ENCODE measurements around the gene RAP1A.
A peak's percentile ranks its signal among the peaks of the same experiment; 100 is the strongest.

RAP1A gene

GRCh38 chr1:111587509-111588174, 31.9 kb upstream of the RAP1A start:
- no peak overlapping the region for H3K9ac ChIP-seq (ENCODE audit: low read length)
- H3K4me3 ChIP-seq (ENCODE audit: low read length) = no peak overlapping the region
- no peak overlapping the region for H3K27ac ChIP-seq (ENCODE audit: low read depth, low read length)
- H3K36me3 ChIP-seq (ENCODE audit: control insufficient read depth, insufficient read depth, low read length) = no peaks in the 10 kb centered on the region
- peaks cover 7% of the 10 kb centered on the region for H3K4me1 ChIP-seq (ENCODE audit: control insufficient read depth, insufficient read depth, low read length)
- no peaks in the 10 kb centered on the region for H3K27me3 ChIP-seq (ENCODE audit: control insufficient read depth, insufficient read depth, low read length)

DNA sequence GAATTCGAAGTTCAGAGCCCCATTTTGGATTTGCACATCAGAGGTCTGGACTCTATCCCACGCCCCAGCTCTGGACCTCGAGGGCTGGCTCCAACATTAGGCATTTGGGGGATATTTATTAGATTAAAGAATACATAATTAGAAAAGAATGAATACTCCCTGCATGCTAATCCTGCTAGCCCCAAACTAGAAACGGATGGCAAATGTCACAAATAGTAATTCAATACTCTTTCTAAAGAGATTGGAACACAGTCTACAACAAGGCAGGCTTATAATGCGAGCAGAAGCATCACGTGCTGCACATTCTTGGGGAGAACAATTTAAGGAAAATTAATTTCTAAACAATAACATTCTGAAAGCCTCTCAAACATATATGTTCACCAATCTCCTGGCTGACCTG, 27.7 kb upstream of the RAP1A start:
- Histone ChIP-seq H3K9ac (ENCODE audit: low read length) (no peak overlapping the region), H3K4me1 (ENCODE audit: control insufficient read depth, insufficient read depth, low read length) (peaks cover 26% of the 10 kb centered on the region), H3K4me3 (ENCODE audit: low read length) (no peak overlapping the region), H3K27me3 (ENCODE audit: control insufficient read depth, insufficient read depth, low read length) (no peaks in the 10 kb centered on the region), H3K36me3 (ENCODE audit: control insufficient read depth, insufficient read depth, low read length) (no peaks in the 10 kb centered on the region), H3K27ac (ENCODE audit: low read depth, low read length) (peak overlapping the region; percentile 83)

- Histone ChIP-seq H3K36me3 (ENCODE audit: control insufficient read depth, insufficient read depth, low read length) (no peaks in the 10 kb centered on the region), H3K9ac (ENCODE audit: low read length) (peak overlapping the region; percentile 19), H3K27me3 (ENCODE audit: control insufficient read depth, insufficient read depth, low read length) (no peaks in the 10 kb centered on the region), H3K27ac (ENCODE audit: low read depth, low read length) (peak overlapping the region; percentile 83), H3K4me1 (ENCODE audit: control insufficient read depth, insufficient read depth, low read length) (peaks cover 31% of the 10 kb centered on the region), H3K4me3 (ENCODE audit: low read length) (peak overlapping the region; percentile 23)
Observed at GRCh38 chr1:111592389-111593361, 26.9 kb upstream of the RAP1A start.

GRCh38 chr1:111593403-111594305, 25.9 kb upstream of the RAP1A start:
- Histone ChIP-seq H3K36me3 (ENCODE audit: control insufficient read depth, insufficient read depth, low read length) (no peaks in the 10 kb centered on the region), H3K27ac (ENCODE audit: low read depth, low read length) (peak overlapping the region; percentile 83), H3K27me3 (ENCODE audit: control insufficient read depth, insufficient read depth, low read length) (no peaks in the 10 kb centered on the region), H3K9ac (ENCODE audit: low read length) (no peak overlapping the region), H3K4me3 (ENCODE audit: low read length) (peak overlapping the region; percentile 23), H3K4me1 (ENCODE audit: control insufficient read depth, insufficient read depth, low read length) (peaks cover 41% of the 10 kb centered on the region)

GRCh38 chr1:111594306-111594693, 25.3 kb upstream of the RAP1A start:
- no peaks in the 10 kb centered on the region for H3K36me3 ChIP-seq (ENCODE audit: control insufficient read depth, insufficient read depth, low read length)
- no peaks in the 10 kb centered on the region for H3K27me3 ChIP-seq (ENCODE audit: control insufficient read depth, insufficient read depth, low read length)
- peak overlapping the region; percentile 83 for H3K27ac ChIP-seq (ENCODE audit: low read depth, low read length)
- peaks cover 42% of the 10 kb centered on the region for H3K4me1 ChIP-seq (ENCODE audit: control insufficient read depth, insufficient read depth, low read length)
- H3K9ac ChIP-seq (ENCODE audit: low read length) = no peak overlapping the region
- no peak overlapping the region for H3K4me3 ChIP-seq (ENCODE audit: low read length)

GRCh38 chr1:111595807-111596206, 23.8 kb upstream of the RAP1A start:
- no peak overlapping the region for H3K9ac ChIP-seq (ENCODE audit: low read length)
- peak overlapping the region; percentile 72 for H3K27ac ChIP-seq (ENCODE audit: low read depth, low read length)
- H3K4me1 ChIP-seq (ENCODE audit: control insufficient read depth, insufficient read depth, low read length) = peaks cover 47% of the 10 kb centered on the region
- no peaks in the 10 kb centered on the region for H3K27me3 ChIP-seq (ENCODE audit: control insufficient read depth, insufficient read depth, low read length)
- H3K4me3 ChIP-seq (ENCODE audit: low read length) = no peak overlapping the region
- no peaks in the 10 kb centered on the region for H3K36me3 ChIP-seq (ENCODE audit: control insufficient read depth, insufficient read depth, low read length)

DNA sequence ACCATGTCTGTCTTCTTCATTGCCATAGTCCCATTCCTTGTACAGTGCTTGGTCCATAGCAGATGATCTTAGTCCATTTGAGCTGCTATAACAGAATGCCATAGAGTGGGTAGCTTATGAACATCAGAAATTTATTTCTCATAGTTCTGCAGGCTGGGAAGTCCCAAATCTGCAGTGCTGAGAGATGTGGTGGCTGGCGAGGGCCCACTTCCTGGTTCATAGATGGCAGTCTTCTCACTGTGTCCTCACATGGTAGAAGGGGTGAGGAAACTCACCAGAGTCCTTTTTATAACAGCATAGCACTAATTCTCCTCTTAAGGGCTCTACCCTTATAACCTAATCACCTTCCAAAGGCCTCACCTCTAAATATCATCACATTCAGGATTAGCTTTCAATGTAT, 23.1 kb upstream of the RAP1A start:
- Histone ChIP-seq H3K27ac (ENCODE audit: low read depth, low read length) (peak overlapping the region; percentile 72), H3K9ac (ENCODE audit: low read length) (no peak overlapping the region), H3K36me3 (ENCODE audit: control insufficient read depth, insufficient read depth, low read length) (no peaks in the 10 kb centered on the region), H3K27me3 (ENCODE audit: control insufficient read depth, insufficient read depth, low read length) (no peaks in the 10 kb centered on the region), H3K4me1 (ENCODE audit: control insufficient read depth, insufficient read depth, low read length) (peaks cover 47% of the 10 kb centered on the region), H3K4me3 (ENCODE audit: low read length) (no peak overlapping the region)

GRCh38 chr1:111597426-111597825, 22.2 kb upstream of the RAP1A start:
- H3K36me3 ChIP-seq (ENCODE audit: control insufficient read depth, insufficient read depth, low read length) = no peaks in the 10 kb centered on the region
- H3K9ac ChIP-seq (ENCODE audit: low read length) = no peak overlapping the region
- H3K4me1 ChIP-seq (ENCODE audit: control insufficient read depth, insufficient read depth, low read length) = peaks cover 42% of the 10 kb centered on the region
- H3K27me3 ChIP-seq (ENCODE audit: control insufficient read depth, insufficient read depth, low read length) = no peaks in the 10 kb centered on the region
- H3K4me3 ChIP-seq (ENCODE audit: low read length) = no peak overlapping the region
- H3K27ac ChIP-seq (ENCODE audit: low read depth, low read length) = peak overlapping the region; percentile 72

DNA sequence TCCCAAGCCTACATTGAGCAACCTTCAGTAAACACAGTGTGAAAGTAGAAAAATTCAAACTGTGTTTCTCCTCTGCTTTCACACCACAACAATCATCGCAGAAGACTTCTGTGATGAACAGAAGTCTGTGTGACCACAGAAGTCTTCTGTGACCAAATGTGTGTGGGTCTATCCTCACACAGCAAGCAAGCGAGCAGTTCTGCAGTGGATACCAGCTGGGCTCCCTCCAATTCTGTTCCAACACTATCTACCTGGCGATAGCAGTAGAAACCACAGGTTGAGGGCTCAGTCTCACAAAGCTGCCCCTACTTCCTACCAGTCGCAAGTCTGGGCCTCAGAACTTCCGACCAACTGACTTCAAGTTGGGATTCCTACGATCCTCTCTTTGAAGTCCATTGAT, 21.0 kb upstream of the RAP1A start:
- Histone ChIP-seq H3K27me3 (ENCODE audit: control insufficient read depth, insufficient read depth, low read length) (no peaks in the 10 kb centered on the region), H3K4me3 (ENCODE audit: low read length) (no peak overlapping the region), H3K9ac (ENCODE audit: low read length) (no peak overlapping the region), H3K4me1 (ENCODE audit: control insufficient read depth, insufficient read depth, low read length) (peaks cover 33% of the 10 kb centered on the region), H3K27ac (ENCODE audit: low read depth, low read length) (peak overlapping the region; percentile 72), H3K36me3 (ENCODE audit: control insufficient read depth, insufficient read depth, low read length) (no peaks in the 10 kb centered on the region)

DNA sequence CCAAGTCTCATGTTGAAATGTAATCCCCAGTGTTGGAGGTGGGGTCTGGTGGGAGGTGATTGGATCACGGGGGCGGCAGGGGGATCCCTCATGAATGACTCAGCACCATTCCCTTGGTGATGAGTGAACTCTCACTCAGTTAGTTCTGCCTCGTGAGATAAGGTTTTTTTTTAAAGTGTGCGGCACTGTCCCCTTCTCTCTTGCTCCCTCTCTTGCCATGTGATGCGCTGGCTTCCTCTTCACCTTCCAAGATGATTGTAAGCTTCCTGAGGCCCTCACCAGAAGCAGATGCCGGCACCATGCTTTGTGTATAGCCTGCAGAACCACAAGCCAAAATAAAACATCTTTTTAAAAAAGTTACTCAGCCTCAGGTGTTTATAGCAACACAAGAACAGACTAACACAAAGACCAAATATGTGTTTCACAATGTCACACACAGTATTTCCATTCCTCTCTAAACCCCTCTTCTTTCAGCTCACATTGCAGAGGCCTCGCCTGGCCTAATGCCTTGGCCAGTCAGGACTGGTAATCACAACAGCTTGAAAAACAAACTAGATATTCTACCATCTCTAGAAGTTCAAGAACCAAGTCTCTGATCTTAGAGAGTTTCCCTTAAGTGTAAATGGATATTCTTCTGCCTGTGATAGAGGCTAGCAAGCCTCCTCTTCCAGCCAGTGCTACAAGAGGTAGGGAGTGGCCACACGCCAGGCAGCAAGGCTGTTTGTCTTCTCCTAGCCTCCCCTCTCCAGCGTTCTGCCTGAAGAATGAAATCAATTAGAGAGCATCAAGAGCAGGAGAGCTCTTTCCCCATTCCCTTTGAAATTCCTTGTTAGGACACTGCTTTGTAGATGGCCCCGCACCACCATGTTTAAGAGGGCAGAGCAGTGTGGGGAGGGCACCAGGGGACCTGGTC, 19.6 kb upstream of the RAP1A start:
- Histone ChIP-seq H3K27ac (ENCODE audit: low read depth, low read length) (peak overlapping the region; percentile 50), H3K36me3 (ENCODE audit: control insufficient read depth, insufficient read depth, low read length) (no peaks in the 10 kb centered on the region), H3K4me1 (ENCODE audit: control insufficient read depth, insufficient read depth, low read length) (peaks cover 34% of the 10 kb centered on the region), H3K27me3 (ENCODE audit: control insufficient read depth, insufficient read depth, low read length) (no peaks in the 10 kb centered on the region), H3K4me3 (ENCODE audit: low read length) (no peak overlapping the region), H3K9ac (ENCODE audit: low read length) (no peak overlapping the region)

- Histone ChIP-seq H3K27me3 (ENCODE audit: control insufficient read depth, insufficient read depth, low read length) (no peaks in the 10 kb centered on the region), H3K4me3 (ENCODE audit: low read length) (no peak overlapping the region), H3K4me1 (ENCODE audit: control insufficient read depth, insufficient read depth, low read length) (peaks cover 31% of the 10 kb centered on the region), H3K9ac (ENCODE audit: low read length) (no peak overlapping the region), H3K27ac (ENCODE audit: low read depth, low read length) (no peak overlapping the region), H3K36me3 (ENCODE audit: control insufficient read depth, insufficient read depth, low read length) (no peaks in the 10 kb centered on the region)
Observed at GRCh38 chr1:111600886-111601386, 18.7 kb upstream of the RAP1A start.

All from rectal smooth muscle tissue (tissue), 1 donor.